HG02870 (cell line): ENCODE measurements around the gene KREMEN2.
"Not testable (repeated sequence)": the region's sequence is repeated elsewhere in the genome, so short reads cannot be mapped to it uniquely, and the experiment has no call there.

Experiments
- ATAC-seq: cut with Tn5 transposase; IDR thresholded peaks from one replicate; pipeline ENCODE4 v1.9.1; 2021; ENCODE audit warnings: mild to moderate bottlenecking, moderate library complexity; ENCODE audit not compliant: unreplicated experiment

KREMEN2 gene

GRCh38 chr16:2963723-2964474 is at the start of gene KREMEN2:
KREMEN2 (plus strand) TSS chr16:2964275; CDS start chr16:2964521, 246 bp downstream.
- ATAC-seq = no peak

GRCh38 chr16:2915196-2915929 is 48.7 kb upstream of the KREMEN2 start:
- no peak for ATAC-seq

- no peak for ATAC-seq
These were observed 44.4 kb upstream of the KREMEN2 start for GRCh38 chr16:2919511-2920255.

GRCh38 chr16:2923481-2923880 is 40.6 kb upstream of the KREMEN2 start:
- no peak for ATAC-seq

GRCh38 chr16:2924901-2925755 is 38.9 kb upstream of the KREMEN2 start:
- no peak for ATAC-seq

GRCh38 chr16:2925951-2926649 is 38.0 kb upstream of the KREMEN2 start:
- no peak for ATAC-seq

- no peak for ATAC-seq
These were observed 37.5 kb upstream of the KREMEN2 start for GRCh38 chr16:2926650-2926999.

- ATAC-seq = no peak
These were observed 36.9 kb upstream of the KREMEN2 start for GRCh38 chr16:2927010-2927646.

- not testable (repeated sequence) for ATAC-seq
These were observed 35.9 kb upstream of the KREMEN2 start for GRCh38 chr16:2928151-2928550.

- no peak for ATAC-seq
These were observed 35.3 kb upstream of the KREMEN2 start for GRCh38 chr16:2928796-2929195.

GRCh38 chr16:2929693-2930092 is 34.4 kb upstream of the KREMEN2 start:
- no peak for ATAC-seq

GRCh38 chr16:2930236-2930635 is 33.8 kb upstream of the KREMEN2 start:
- no peak for ATAC-seq

GRCh38 chr16:2931231-2931914 is 32.7 kb upstream of the KREMEN2 start:
- not testable (repeated sequence) for ATAC-seq

GRCh38 chr16:2933136-2933535 is 30.9 kb upstream of the KREMEN2 start:
- ATAC-seq = no peak

GRCh38 chr16:2933701-2934100 is 30.4 kb upstream of the KREMEN2 start:
- no peak for ATAC-seq

- ATAC-seq = no peak
These were observed 29.6 kb upstream of the KREMEN2 start for GRCh38 chr16:2934450-2934849.

- ATAC-seq = no peak
These were observed 27.6 kb upstream of the KREMEN2 start for GRCh38 chr16:2936436-2937011.

- ATAC-seq = no peak
These were observed 26.9 kb upstream of the KREMEN2 start for GRCh38 chr16:2937170-2937569.

GRCh38 chr16:2938206-2938605 is 25.9 kb upstream of the KREMEN2 start:
- ATAC-seq = no peak
